Small intestine (tissue), 7 donors: Measurements from ENCODE around the gene OPHN1. TPM values are rescaled to one million over a fixed set of nuclear protein-coding genes. Genes with fewer than 3 reads are reported as not detected.
A peak's percentile ranks its signal among the peaks of the same experiment; 100 is the strongest.

Experiments used
- DNase-seq, 2 donors: peaks; one replicate each; pipeline versions ENCODE4 v3.0.0 to v3.0.0-alpha.2; 2013
- FAIRE-seq: peaks from 2 replicates; lab custom pipeline; 2012; peaks lifted over from hg19 to GRCh38; lab: Jason Lieb, UNC
- H3K27ac ChIP-seq, 3 donors: one replicate each; pipeline ENCODE4 v1.5.1; 2013; ENCODE audit warnings: low read length in 2 of 3, mild to moderate bottlenecking in 2 of 3, control low read depth in 1 of 3, inconsistent platforms in 1 of 3, low read depth in 1 of 3, moderate library complexity in 1 of 3
- H3K27me3 ChIP-seq, 3 donors: one replicate each; pipeline ENCODE4 v1.6.1; 2013; ENCODE audit warnings: low read length in 3 of 3, inconsistent platforms in 1 of 3; ENCODE audit not compliant: control insufficient read depth in 3 of 3, insufficient read depth in 3 of 3
- H3K36me3 ChIP-seq, 3 donors: one replicate each; pipeline ENCODE4 v1.6.1; 2013; ENCODE audit warnings: low read length in 3 of 3, inconsistent platforms in 1 of 3, low read depth in 1 of 3, mild to moderate bottlenecking in 1 of 3, moderate library complexity in 1 of 3; ENCODE audit not compliant: control insufficient read depth in 3 of 3, insufficient read depth in 2 of 3
- H3K4me1 ChIP-seq, 3 donors: one replicate each; pipeline ENCODE4 v1.6.1; 2013; ENCODE audit warnings: low read length in 2 of 3, inconsistent platforms in 1 of 3, low read depth in 1 of 3, mild to moderate bottlenecking in 1 of 3, moderate library complexity in 1 of 3; ENCODE audit not compliant: control insufficient read depth in 3 of 3, insufficient read depth in 2 of 3
- H3K4me3 ChIP-seq, 3 donors: one replicate each; pipeline ENCODE4 v1.5.1; 2013; ENCODE audit warnings: low read length in 3 of 3, control low read depth in 1 of 3, inconsistent platforms in 1 of 3, low read depth in 1 of 3, mild to moderate bottlenecking in 1 of 3, moderate library complexity in 1 of 3
- H3K9me3 ChIP-seq, 2 donors: one replicate each; pipeline ENCODE4 v1.6.1; 2013; ENCODE audit warnings: low read depth in 1 of 2, low read length in 1 of 2; ENCODE audit not compliant: control insufficient read depth in 2 of 2, insufficient read depth in 1 of 2
- WGBS, 3 donors: extraction: QIAGEN DNeasy Blood & Tissue Kit; methylation state at CpG; one replicate each; pipeline ENCODE4 v1.1.7; 2013; 5-methylcytosine and 5-hydroxymethylcytosine counted together
- polyA plus RNA-seq, 4 donors: library from polyadenylated mRNA; stranded (reverse) in 3 of 4; unstranded in 1 of 4; fragments of 200-250 nt in 3 of 4; fragments of 120-200 nt in 1 of 4; gene quantifications; one replicate each; pipeline versions ENCODE4 v1.2.1 to v1.2.3, GENCODE V29; 2013
- donor health status: healthy with polysubstance abuse.
- donor health status: control.
- donor health status: control.
- donor health status: Bipolar disorder and iron deficiency.
- donor health status: healthy.

Gene OPHN1
- polyA plus RNA-seq, 4 donors: 0.89 to 6.3 (median 3.0) TPM

GRCh38 chrX:68419975-68420374 lies 13.3 kb downstream of the OPHN1 start:
- Histone ChIP-seq H3K4me3 (no peak overlapping the region), H3K4me1 (no peaks in the 10 kb centered on the region), H3K36me3 (no peaks in the 10 kb centered on the region), H3K27ac (no peak overlapping the region), H3K9me3 (no peaks in the 10 kb centered on the region), H3K27me3 (no peaks in the 10 kb centered on the region)
- DNase-seq (no peak), FAIRE-seq (no peak)
- WGBS, 3 donors: 46 to 62% (median 46%) methylated on average over 3 of the region's 3 CpGs

- DNase-seq: no peak
- H3K9me3 ChIP-seq: no peaks in the 10 kb centered on the region
- no peak for FAIRE-seq
- 58 to 77% (median 63%) methylated on average over 2 of the region's 2 CpGs for WGBS, 3 donors
- H3K36me3 ChIP-seq: no peaks in the 10 kb centered on the region
- H3K4me1 ChIP-seq: no peaks in the 10 kb centered on the region
- H3K27ac ChIP-seq: no peak overlapping the region
- H3K27me3 ChIP-seq: no peaks in the 10 kb centered on the region
- no peak overlapping the region for H3K4me3 ChIP-seq
Observed at GRCh38 chrX:68417651-68418050, 15.6 kb downstream of the OPHN1 start.

GRCh38 chrX:68416592-68416991 lies 16.7 kb downstream of the OPHN1 start:
- FAIRE-seq: no peak
- Histone ChIP-seq H3K27ac (no peak overlapping the region), H3K9me3 (no peaks in the 10 kb centered on the region), H3K27me3 (no peaks in the 10 kb centered on the region), H3K36me3 (no peaks in the 10 kb centered on the region), H3K4me3 (no peak overlapping the region), H3K4me1 (no peaks in the 10 kb centered on the region)
- WGBS, 3 donors: 22 to 43% (median 42%) methylated on average over 3 of the region's 3 CpGs
- peak in 1 of 2 donors; percentile 48 for DNase-seq

GRCh38 chrX:68415316-68415715 lies 18.0 kb downstream of the OPHN1 start:
- Histone ChIP-seq H3K27ac (no peak overlapping the region), H3K4me1 (no peaks in the 10 kb centered on the region), H3K27me3 (no peaks in the 10 kb centered on the region), H3K4me3 (no peak overlapping the region), H3K36me3 (no peaks in the 10 kb centered on the region), H3K9me3 (no peaks in the 10 kb centered on the region)
- DNase-seq (no peak), FAIRE-seq (no peak)
- 63 to 91% (median 63%) methylated on average over 1 of the region's 1 CpG for WGBS, 3 donors

GRCh38 chrX:68413254-68413653 lies 20.0 kb downstream of the OPHN1 start:
- Histone ChIP-seq H3K27ac (no peak overlapping the region), H3K36me3 (no peaks in the 10 kb centered on the region), H3K27me3 (no peaks in the 10 kb centered on the region), H3K9me3 (no peaks in the 10 kb centered on the region), H3K4me1 (no peaks in the 10 kb centered on the region), H3K4me3 (no peak overlapping the region)
- DNase-seq (no peak), FAIRE-seq (no peak)
- 63 to 81% (median 71%) methylated on average over 3 of the region's 3 CpGs for WGBS, 3 donors

- WGBS, 3 donors: 60 to 85% (median 78%) methylated on average over 3 of the region's 3 CpGs
- H3K27me3 ChIP-seq: no peaks in the 10 kb centered on the region
- DNase-seq (no peak), FAIRE-seq (no peak)
- no peaks in the 10 kb centered on the region for H3K36me3 ChIP-seq
- no peaks in the 10 kb centered on the region for H3K9me3 ChIP-seq
- H3K4me1 ChIP-seq: no peaks in the 10 kb centered on the region
- H3K27ac ChIP-seq: no peak overlapping the region
- H3K4me3 ChIP-seq: no peak overlapping the region
Observed at GRCh38 chrX:68411729-68412128, 21.6 kb downstream of the OPHN1 start.

GRCh38 chrX:68409194-68409593 lies 24.1 kb downstream of the OPHN1 start:
- no peaks in the 10 kb centered on the region for H3K36me3 ChIP-seq
- H3K4me1 ChIP-seq: no peaks in the 10 kb centered on the region
- H3K27me3 ChIP-seq: no peaks in the 10 kb centered on the region
- WGBS, 3 donors: 72 to 100% (median 91%) methylated on average over 1 of the region's 1 CpG
- H3K27ac ChIP-seq: no peak overlapping the region
- DNase-seq: no peak
- no peaks in the 10 kb centered on the region for H3K9me3 ChIP-seq
- no peak overlapping the region for H3K4me3 ChIP-seq
- no peak for FAIRE-seq

GRCh38 chrX:68403522-68403921 lies 29.8 kb downstream of the OPHN1 start:
- Histone ChIP-seq H3K27ac (no peak overlapping the region), H3K9me3 (no peaks in the 10 kb centered on the region), H3K36me3 (no peaks in the 10 kb centered on the region), H3K4me3 (no peak overlapping the region), H3K4me1 (no peaks in the 10 kb centered on the region), H3K27me3 (no peaks in the 10 kb centered on the region)
- no peak for DNase-seq
- no peak for FAIRE-seq
- 66 to 75% (median 70%) methylated on average over 6 of the region's 6 CpGs for WGBS, 3 donors

GRCh38 chrX:68403038-68403437 lies 30.3 kb downstream of the OPHN1 start:
- H3K27ac ChIP-seq: no peak overlapping the region
- WGBS, 3 donors: 67 to 86% (median 84%) methylated on average over 2 of the region's 2 CpGs
- no peak overlapping the region for H3K4me3 ChIP-seq
- no peaks in the 10 kb centered on the region for H3K9me3 ChIP-seq
- no peak for FAIRE-seq
- no peaks in the 10 kb centered on the region for H3K36me3 ChIP-seq
- no peaks in the 10 kb centered on the region for H3K4me1 ChIP-seq
- H3K27me3 ChIP-seq: no peaks in the 10 kb centered on the region
- DNase-seq: no peak
